Measurements from ENCODE around the gene ABHD4. TPM values are rescaled to one million over a fixed set of nuclear protein-coding genes. Genes with fewer than 3 reads are reported as not detected.
"Not testable (repeated sequence)": the region's sequence is repeated elsewhere in the genome, so short reads cannot be mapped to it uniquely, and the experiment has no call there.

The ABHD4 gene
- total and polyA plus RNA-seq, 10 of the 15 experiments (the other 5 are each of a cell fraction or from before 2014, with no cell fraction given) = 5.4 to 28.7 (median 10.8) TPM

DNA sequence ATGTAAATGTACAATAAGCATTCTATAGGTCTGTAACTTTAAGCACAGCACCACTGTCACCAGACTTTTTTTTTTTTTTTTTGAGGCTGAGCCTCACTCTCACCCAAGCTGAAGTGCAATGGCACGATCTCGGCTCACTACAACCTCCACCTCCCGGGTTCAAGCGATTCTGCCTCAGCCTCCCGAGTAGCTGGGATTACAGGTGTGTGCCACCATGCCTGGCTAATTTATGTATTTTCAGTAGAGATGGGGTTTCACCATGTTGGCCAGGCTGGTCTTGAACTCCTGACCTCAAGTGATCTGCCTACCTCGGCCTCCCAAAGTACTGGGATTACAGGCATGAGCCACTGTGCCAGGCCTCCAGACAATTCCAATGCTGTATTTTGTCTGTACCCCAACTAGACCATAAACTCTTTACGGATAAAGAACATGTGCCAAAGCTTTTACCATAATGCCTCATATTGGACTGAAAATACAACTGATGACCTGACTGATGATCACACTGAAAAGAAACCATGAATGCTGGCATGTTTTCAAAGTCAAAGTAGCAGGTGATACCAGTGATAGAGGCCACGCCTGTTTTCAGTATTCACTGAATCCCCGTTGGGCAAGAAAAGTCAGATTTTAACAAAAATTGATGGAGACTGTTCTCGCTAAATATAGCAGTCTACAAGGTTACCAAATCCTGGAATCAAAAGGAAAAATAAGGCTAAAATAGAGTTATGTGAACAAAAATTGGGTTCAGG is 10.2 kb upstream of the ABHD4 start:
- H3K9me3 ChIP-seq (replicated peaks; ENCODE audit: control insufficient read depth, insufficient read depth, low read length); H2AFZ ChIP-seq (ENCODE audit: control insufficient read depth, low read depth, low read length); H4K20me1 ChIP-seq (ENCODE audit: control insufficient read depth, insufficient read depth); in situ Hi-C loops (cut with MboI); H3K27me3 ChIP-seq (replicated peaks in 1 of 2; ENCODE audit: control insufficient read depth in 2 of 2, insufficient read depth in 2 of 2, low read length in 1 of 2); BruUV-seq (replicated peaks); DNase-seq (ENCODE audit: low read depth, low spot score); FAIRE-seq: not testable (repeated sequence)
- Histone ChIP-seq H3K36me3 (ENCODE audit: control insufficient read depth in 2 of 2, insufficient read depth in 2 of 2, low read length in 1 of 2) (peaks cover 0 to 14% of the 10 kb centered on the region in 2 experiments; a peak in 1 of 4 replicates), H3K4me1 (ENCODE audit: control insufficient read depth, insufficient read depth, low read length) (peaks cover 29% of the 10 kb centered on the region), H3K27ac (ENCODE audit: control insufficient read depth, insufficient read depth) (peak overlapping the region; percentile 91), H3K4me3 (peak overlapping the region; percentile 92), H3K79me2 (ENCODE audit: control insufficient read depth, insufficient read depth, low read length) (peaks cover 56% of the 10 kb centered on the region), H3K9ac (ENCODE audit: control insufficient read depth, insufficient read depth, low read length) (peak overlapping the region; percentile 96), H3K4me2 (ENCODE audit: control insufficient read depth, insufficient read depth) (peak overlapping the region; percentile 91)
- 0 out of 2 replicates have a peak, but pooled peaks have one; percentile 19 for TF ChIP-seq MXI1 (IDR thresholded peaks at IDR 0.05; ENCODE audit: low read depth, low read length)
- SMC1A ChIA-PET (ENCODE audit: uncharacterized antibody, unreplicated experiment) = interaction anchor here (0.6 to 7.0 kb wide), 8 partner anchors 12 to 283 kb away, joined by 3 to 72 read pairs (median 7); partner anchors contain the start of genes ABHD4 and LRP10
- POLR2A ChIA-PET = interaction anchor here (0.6 to 8.1 kb wide), 8 partner anchors 11 to 507 kb away, joined by 3 to 91 read pairs (median 4); partner anchors contain the start of genes ABHD4, ACIN1, C14orf119 and HAUS4
- RAD21 ChIA-PET (ENCODE audit: unreplicated experiment) = interaction anchor here (0.6 to 4.6 kb wide), 8 partner anchors 11 to 339 kb away, joined by 3 to 49 read pairs (median 9); partner anchors contain the start of genes ABHD4 and OXA1L
- CTCF ChIA-PET = interaction anchor here (0.6 to 6.4 kb wide), 8 partner anchors 12 to 356 kb away, joined by 3 to 58 read pairs (median 4); partner anchors contain the start of gene ABHD4
- intact Hi-C loops (cut with micrococcal nuclease; ENCODE audit: unreplicated experiment) = loop anchor here (5.0 kb wide), 3 partner anchors 64 to 179 kb away; partner anchors contain the start of gene OXA1L
- WGBS (ENCODE audit: insufficient coverage, insufficient replicate concordance, low lambda C conversion rate, missing lambda C conversion rate) = 35% methylated on average over 10 of the region's 10 CpGs
- ATAC-seq = peak; percentile 34

- SMC1A ChIA-PET (ENCODE audit: uncharacterized antibody, unreplicated experiment) = interaction anchor here (0.6 to 7.0 kb wide), 16 partner anchors 9 to 282 kb away, joined by 3 to 72 read pairs (median 4); partner anchors contain the start of genes ABHD4 and LRP10
- POLR2A ChIA-PET = interaction anchor here (0.6 to 8.1 kb wide), 10 partner anchors 10 to 506 kb away, joined by 3 to 91 read pairs (median 4); partner anchors contain the start of genes ABHD4, ACIN1, C14orf119 and LRP10
- Histone ChIP-seq H2AFZ (ENCODE audit: control insufficient read depth, low read depth, low read length) (peak overlapping the region; percentile 82), H3K36me3 (ENCODE audit: control insufficient read depth in 2 of 2, insufficient read depth in 2 of 2, low read length in 1 of 2) (peaks cover 0 to 13% of the 10 kb centered on the region in 2 experiments; a peak in 1 of 4 replicates), H3K4me2 (ENCODE audit: control insufficient read depth, insufficient read depth) (peak overlapping the region; percentile 91), H3K4me3 (peak overlapping the region; percentile 92), H3K79me2 (ENCODE audit: control insufficient read depth, insufficient read depth, low read length) (peaks cover 49% of the 10 kb centered on the region), H3K27me3 (replicated peaks in 1 of 2; ENCODE audit: control insufficient read depth in 2 of 2, insufficient read depth in 2 of 2, low read length in 1 of 2) (no peaks in the 10 kb centered on the region; a peak in 1 of 4 replicates), H3K27ac (ENCODE audit: control insufficient read depth, insufficient read depth) (peak overlapping the region; percentile 91), H3K9me3 (replicated peaks; ENCODE audit: control insufficient read depth, insufficient read depth, low read length) (no peaks in the 10 kb centered on the region), H3K4me1 (ENCODE audit: control insufficient read depth, insufficient read depth, low read length) (peaks cover 24% of the 10 kb centered on the region), H4K20me1 (ENCODE audit: control insufficient read depth, insufficient read depth) (no peaks in the 10 kb centered on the region), H3K9ac (ENCODE audit: control insufficient read depth, insufficient read depth, low read length) (peak overlapping the region; percentile 96)
- intact Hi-C loops (cut with micrococcal nuclease; ENCODE audit: unreplicated experiment) = loop anchor here (5.0 kb wide), 3 partner anchors 64 to 179 kb away; partner anchors contain the start of gene OXA1L
- under 1% methylated on average over 17 of the region's 17 CpGs for WGBS (ENCODE audit: insufficient coverage, insufficient replicate concordance, low lambda C conversion rate, missing lambda C conversion rate)
- BruUV-seq (replicated peaks) = TSS peak; percentile 88
- CTCF ChIA-PET = interaction anchor here (0.6 to 6.4 kb wide), 21 partner anchors 11 to 488 kb away, joined by 3 to 58 read pairs (median 4); partner anchors contain the start of gene ABHD4
- in situ Hi-C loops (cut with MboI) = no loop called here
- RAD21 ChIA-PET (ENCODE audit: unreplicated experiment) = interaction anchor here (0.8 to 4.6 kb wide), 13 partner anchors 10 to 264 kb away, joined by 3 to 49 read pairs (median 6); partner anchors contain the start of genes ABHD4 and OXA1L
- peak; percentile 7 for ATAC-seq
- no peak for DNase-seq (ENCODE audit: low read depth, low spot score)
- FAIRE-seq = no peak
- no peak for TF ChIP-seq NFXL1 (IDR thresholded peaks at IDR 0.05; ENCODE audit: borderline replicate concordance)
- TF ChIP-seq SP1 (IDR thresholded peaks at IDR 0.05; ENCODE audit: low read depth, low read length) = no peak
- no peak for TF ChIP-seq CHD4 (IDR thresholded peaks at IDR 0.05)
- peak; percentile 15; the same call in 1 of the 2 replicates for TF ChIP-seq RB1 (IDR thresholded peaks at IDR 0.05; ENCODE audit: borderline replicate concordance)
- TF ChIP-seq RUNX3 (IDR thresholded peaks at IDR 0.05; ENCODE audit: low read length) = peak; percentile 20; the same call in 1 of the 2 replicates
- TF ChIP-seq SIN3A (IDR thresholded peaks at IDR 0.05; ENCODE audit: low read depth, low read length) = no peak
- TF ChIP-seq ETV6 (conservative IDR thresholded peaks at IDR 0.05 in 1 of 2, IDR thresholded peaks at IDR 0.05 in 1 of 2; ENCODE audit: borderline replicate concordance in 1 of 2, low read depth in 1 of 2) = 0 out of 4 replicates have a peak, but pooled peaks of 1 of the 2 experiments have one; percentile 10
- TF ChIP-seq USF1 (IDR thresholded peaks at IDR 0.05; ENCODE audit: borderline replicate concordance, extremely low read length, insufficient read depth, low read depth, low read length) = no peak
- no peak for TF ChIP-seq TARDBP (IDR thresholded peaks at IDR 0.05; ENCODE audit: borderline replicate concordance)
- TF ChIP-seq SIX5 (IDR thresholded peaks at IDR 0.05; ENCODE audit: low read depth, low read length, severe bottlenecking) = no peak
- TF ChIP-seq SREBF1 (IDR thresholded peaks at IDR 0.05; ENCODE audit: low read length) = no peak
- TF ChIP-seq SMAD1 (IDR thresholded peaks at IDR 0.05; ENCODE audit: low read depth, partially characterized antibody) = peak; percentile 47
These were observed 9.5 kb upstream of the ABHD4 start for GRCh38 chr14:22588526-22589095.
